Measurements from ENCODE around the gene WNT9B. TPM values are rescaled to one million over a fixed set of nuclear protein-coding genes. Genes with fewer than 3 reads are reported as not detected.

Gene WNT9B
- total and polyA plus RNA-seq, 2 of the 13 experiments (the other 11 are each of a cell fraction or from before 2014, with no cell fraction given), result not detected

- TF ChIP-seq CREB1 (IDR thresholded peaks at IDR 0.05) (no peak), CREB1 (CRISPR knock-in tag; IDR thresholded peaks at IDR 0.05) (no peak), ZNF441 (CRISPR knock-in tag; IDR thresholded peaks at IDR 0.05; ENCODE audit: borderline replicate concordance) (peak; percentile 74; the same call in 1 of the 2 replicates), SRY (CRISPR knock-in tag; IDR thresholded peaks at IDR 0.05) (no peak), ZNF577 (CRISPR knock-in tag; IDR thresholded peaks at IDR 0.05; ENCODE audit: borderline replicate concordance, low read depth) (no peak), TRIM22 (IDR thresholded peaks at IDR 0.05) (no peak), ZNF484 (CRISPR knock-in tag; IDR thresholded peaks at IDR 0.05; ENCODE audit: borderline replicate concordance, low read depth) (no peak), ZNF772 (CRISPR knock-in tag; IDR thresholded peaks at IDR 0.05) (no peak), ZFP62 (CRISPR knock-in tag; IDR thresholded peaks at IDR 0.05) (no peak; the same call in 1 of the 2 replicates), ZBTB10 (CRISPR knock-in tag; IDR thresholded peaks at IDR 0.05; ENCODE audit: borderline replicate concordance) (0 out of 2 replicates have a peak, but pooled peaks have one; percentile 42), TGIF2 (CRISPR knock-in tag; IDR thresholded peaks at IDR 0.05) (no peak), NR2F1 (CRISPR knock-in tag; IDR thresholded peaks at IDR 0.05) (no peak), LRRFIP1 (CRISPR knock-in tag; conservative IDR thresholded peaks at IDR 0.05) (no peak), ZNF276 (CRISPR knock-in tag; IDR thresholded peaks at IDR 0.05; ENCODE audit: low read depth) (no peak), ZNF790 (CRISPR knock-in tag; IDR thresholded peaks at IDR 0.05; ENCODE audit: borderline replicate concordance) (peak; percentile 28; the same call in 1 of the 2 replicates), SKI (IDR thresholded peaks at IDR 0.05; ENCODE audit: partially characterized antibody) (no peak), DBP (CRISPR knock-in tag; IDR thresholded peaks at IDR 0.05; ENCODE audit: not compliant biosample characterization) (no peak), ATF3 (CRISPR knock-in tag; IDR thresholded peaks at IDR 0.05) (no peak), HOXA7 (CRISPR knock-in tag; IDR thresholded peaks at IDR 0.05) (no peak)
These were observed 32.2 kb upstream of the WNT9B start (continued) for GRCh38 chr17:46818929-46819859.
